Fibroblast of villous mesenchyme (primary cell): ENCODE data around the gene IMPDH2. TPM values are rescaled to one million over a fixed set of nuclear protein-coding genes. Genes with fewer than 3 reads are reported as not detected.

Experiments used
- DNase-seq: peaks from one replicate; pipeline ENCODE4 v3.0.0-alpha.2; 2010; ENCODE audit warnings: low read depth
- H3K4me3 ChIP-seq: 2 replicates; pipeline ENCODE4 v1.5.1; 2011; ENCODE audit warnings: low read depth, mild to moderate bottlenecking, low read length
- CTCF ChIP-seq: IDR thresholded peaks from 2 replicates; pipeline ENCODE4 v1.5.1; 2012; ENCODE audit warnings: low read depth, mild to moderate bottlenecking, low read length; ENCODE audit not compliant: insufficient read depth
- total RNA-seq: library from RNA; depleted of rRNA; stranded (reverse); fragments of >200 nt; gene quantifications from 2 replicates; pipeline ENCODE4 v1.2.3, GENCODE V29; 2012

Gene IMPDH2
- total RNA-seq, 1 donor = 225 TPM

- no peak for TF ChIP-seq CTCF
- peak; percentile 60 for DNase-seq
- peak within 1 kb of the TSS; percentile 86 for H3K4me3 ChIP-seq
Observed at GRCh38 chr3:49017971-49018706, 11.1 kb downstream of the IMPDH2 start, which contains the start of gene DALRD3. Gene DALRD3, minus strand, starts transcription at chr3:49018580. Its CDS starts 16 bp downstream, at chr3:49018564.

GRCh38 chr3:49017229-49017970 is 11.8 kb downstream of the IMPDH2 start:
- H3K4me3 ChIP-seq = peak overlapping the region; percentile 86
- no peak for TF ChIP-seq CTCF
- no peak for DNase-seq

GRCh38 chr3:49016414-49017228 is 12.6 kb downstream of the IMPDH2 start:
- H3K4me3 ChIP-seq = no peak overlapping the region
- no peak for TF ChIP-seq CTCF
- no peak for DNase-seq

GRCh38 chr3:49015765-49016164 is 13.4 kb downstream of the IMPDH2 start:
- no peak for TF ChIP-seq CTCF
- DNase-seq = no peak
- no peak overlapping the region for H3K4me3 ChIP-seq

- no peak for TF ChIP-seq CTCF
- DNase-seq = no peak
Observed at GRCh38 chr3:49015072-49015471, 14.1 kb downstream of the IMPDH2 start.

GRCh38 chr3:49013738-49014660 is 15.2 kb downstream of the IMPDH2 start:
- peak; percentile 68 for TF ChIP-seq CTCF
- H3K4me3 ChIP-seq = no peak overlapping the region
- DNase-seq = peak; percentile 33

More at GRCh38 chr3:49015072-49015471, 14.1 kb downstream of the IMPDH2 start:
- H3K4me3 ChIP-seq = no peak overlapping the region
